Right lobe of liver (tissue), 6 donors: ENCODE results near the gene ACTL7B. TPM values are rescaled to one million over a fixed set of nuclear protein-coding genes. Genes with fewer than 3 reads are reported as not detected.
A peak's percentile ranks its signal among the peaks of the same experiment; 100 is the strongest.

Source experiments
- ATAC-seq, 4 donors: fragments of 200-7000 bp; cut with Tn5 transposase; one replicate each; pipeline ENCODE4 v1.9.1; 2020; ENCODE audit warnings: mild to moderate bottlenecking in 4 of 4, moderate library complexity in 4 of 4
- DNase-seq, 3 donors: peaks; one replicate each; pipeline ENCODE4 v3.0.0-alpha.2; 2020
- H3K27ac ChIP-seq, 3 donors: fragments of 200-600 bp; one replicate each; pipeline ENCODE4 v1.8.0; 2022
- H3K27me3 ChIP-seq, 2 donors: fragments of 200-600 bp; one replicate each; pipeline ENCODE4 v1.8.0; 2022
- H3K36me3 ChIP-seq, 4 donors: fragments of 200-600 bp; sonication (generic) in 1 of 4; one replicate each; pipeline versions ENCODE4 v1.5.1 to v1.8.0; 2017 to 2022; ENCODE audit warnings: control low read depth in 1 of 4
- H3K4me1 ChIP-seq, 4 donors: fragments of 200-600 bp; sonication (generic) in 1 of 4; one replicate each; pipeline versions ENCODE4 v1.5.1 to v1.8.0; 2017 to 2022; ENCODE audit warnings: control low read depth in 1 of 4
- H3K4me3 ChIP-seq, 3 donors: fragments of 200-600 bp; one replicate each; pipeline ENCODE4 v1.8.0; 2022
- H3K9me3 ChIP-seq, 4 donors: fragments of 200-600 bp; sonication (generic) in 1 of 4; one replicate each; pipeline versions ENCODE4 v1.5.1 to v1.8.0; 2017 to 2022; ENCODE audit warnings: control low read depth in 1 of 4
- CTCF ChIP-seq, 4 donors: fragments of 200-600 bp in 3 of 4; fragments of 450-650 bp in 1 of 4; IDR thresholded peaks; one replicate each; pipeline versions ENCODE4 v1.5.1 to v1.8.0; 2016 to 2022; ENCODE audit warnings: antibody characterized with exemption in 4 of 4, mild to moderate bottlenecking in 2 of 4
- POLR2A ChIP-seq: fragments of 450-650 bp; IDR thresholded peaks from one replicate; pipeline ENCODE4 v1.6.1; 2017; ENCODE audit warnings: antibody characterized with exemption, mild to moderate bottlenecking
- WGBS: methylation state at CpG from one replicate; pipeline ENCODE4 v1.1.6; 2018; ENCODE audit warnings: low coverage, low lambda C conversion rate; ENCODE audit not compliant: insufficient coverage; ENCODE audit errors: missing lambda C conversion rate; 5-methylcytosine and 5-hydroxymethylcytosine counted together
- intact Hi-C, 2 donors: fragments of 100-400 bp; cut with DNase I; formaldehyde crosslinking; loops; one replicate each; pipeline versions ENCODE4 v1.11.2 to v1.14.1; 2022
- total RNA-seq, 6 experiments: library from RNA; depleted of rRNA in 2 of 6; stranded (reverse); fragments of >200 nt in 2 of 6; fragmentation: NEBNext Ultra II Directional in 3 of 6; extraction: Animal tissue kit (Norgen Biotek cat#: 25700) in 3 of 6; gene quantifications; one replicate each; pipeline versions ENCODE4 v1.1.0 to v1.2.4, GENCODE V29; 2016 to 2023
- donor health status: DM: no; HTN: yes; CAD: no.
- donor health status: DM: no; HTN: no; CAD: no.
- donor health status: DM: no; HTN: no; CAD: no.
- donor health status: DM: no; HTN: yes; CAD: no.
- donor health status: DM: no; HTN: yes; CAD: no.

The ACTL7B gene
- total RNA-seq, 6 experiments from 2014 or later = not detected

GRCh38 chr9:108836319-108836718 is 19.5 kb downstream of the ACTL7B start:
- Histone ChIP-seq H3K4me3 (no peak overlapping the region), H3K4me1 (no peaks in the 10 kb centered on the region), H3K9me3 (no peaks in the 10 kb centered on the region), H3K27ac (no peak overlapping the region), H3K27me3 (no peaks in the 10 kb centered on the region), H3K36me3 (no peaks in the 10 kb centered on the region)
- TF ChIP-seq POLR2A (no peak), CTCF (IDR thresholded peaks at IDR 0.05) (no peak)
- intact Hi-C loops = no loop called here
- 93% methylated on average over 8 of the region's 9 CpGs for WGBS
- no peak for ATAC-seq
- no peak for DNase-seq

- ATAC-seq = no peak
- TF ChIP-seq POLR2A = no peak
- TF ChIP-seq CTCF (IDR thresholded peaks at IDR 0.05) = no peak
- no peaks in the 10 kb centered on the region for H3K4me1 ChIP-seq
- no peaks in the 10 kb centered on the region for H3K36me3 ChIP-seq
- no peaks in the 10 kb centered on the region for H3K27me3 ChIP-seq
- no peak overlapping the region for H3K27ac ChIP-seq
- H3K4me3 ChIP-seq = no peak overlapping the region
- 62% methylated on average over 4 of the region's 7 CpGs for WGBS
- intact Hi-C loops = no loop called here
- DNase-seq = no peak
- no peaks in the 10 kb centered on the region for H3K9me3 ChIP-seq
Observed at GRCh38 chr9:108835831-108836230, 20.0 kb downstream of the ACTL7B start.

GRCh38 chr9:108834959-108835665 is 20.7 kb downstream of the ACTL7B start:
- Histone ChIP-seq H3K27me3 (no peaks in the 10 kb centered on the region), H3K27ac (no peak overlapping the region), H3K4me3 (no peak overlapping the region), H3K36me3 (no peaks in the 10 kb centered on the region), H3K9me3 (no peaks in the 10 kb centered on the region), H3K4me1 (no peaks in the 10 kb centered on the region)
- WGBS = 34% methylated on average over 4 of the region's 4 CpGs
- ATAC-seq (no peak), DNase-seq (no peak)
- no peak for TF ChIP-seq POLR2A
- no peak for TF ChIP-seq CTCF (IDR thresholded peaks at IDR 0.05)
- intact Hi-C loops = no loop called here

GRCh38 chr9:108832179-108832500 is 23.6 kb downstream of the ACTL7B start:
- H3K27me3 ChIP-seq = no peaks in the 10 kb centered on the region
- H3K27ac ChIP-seq = no peak overlapping the region
- TF ChIP-seq POLR2A (no peak), CTCF (IDR thresholded peaks at IDR 0.05) (no peak)
- 50% methylated on average over 1 of the region's 3 CpGs for WGBS
- no peak overlapping the region for H3K4me3 ChIP-seq
- H3K36me3 ChIP-seq = no peaks in the 10 kb centered on the region
- intact Hi-C loops = no loop called here
- peak in 3 of 4 donors; percentile 25 to 81 (median 48) for ATAC-seq
- DNase-seq = no peak
- H3K9me3 ChIP-seq = no peaks in the 10 kb centered on the region
- no peaks in the 10 kb centered on the region for H3K4me1 ChIP-seq
